GM18868 (cell line): ENCODE data around the gene PTPRH.

Experiments
- ATAC-seq: cut with Tn5 transposase; IDR thresholded peaks from one replicate; pipeline ENCODE4 v1.9.1; 2021; ENCODE audit warnings: mild to moderate bottlenecking, moderate library complexity; ENCODE audit not compliant: unreplicated experiment

Gene PTPRH

DNA sequence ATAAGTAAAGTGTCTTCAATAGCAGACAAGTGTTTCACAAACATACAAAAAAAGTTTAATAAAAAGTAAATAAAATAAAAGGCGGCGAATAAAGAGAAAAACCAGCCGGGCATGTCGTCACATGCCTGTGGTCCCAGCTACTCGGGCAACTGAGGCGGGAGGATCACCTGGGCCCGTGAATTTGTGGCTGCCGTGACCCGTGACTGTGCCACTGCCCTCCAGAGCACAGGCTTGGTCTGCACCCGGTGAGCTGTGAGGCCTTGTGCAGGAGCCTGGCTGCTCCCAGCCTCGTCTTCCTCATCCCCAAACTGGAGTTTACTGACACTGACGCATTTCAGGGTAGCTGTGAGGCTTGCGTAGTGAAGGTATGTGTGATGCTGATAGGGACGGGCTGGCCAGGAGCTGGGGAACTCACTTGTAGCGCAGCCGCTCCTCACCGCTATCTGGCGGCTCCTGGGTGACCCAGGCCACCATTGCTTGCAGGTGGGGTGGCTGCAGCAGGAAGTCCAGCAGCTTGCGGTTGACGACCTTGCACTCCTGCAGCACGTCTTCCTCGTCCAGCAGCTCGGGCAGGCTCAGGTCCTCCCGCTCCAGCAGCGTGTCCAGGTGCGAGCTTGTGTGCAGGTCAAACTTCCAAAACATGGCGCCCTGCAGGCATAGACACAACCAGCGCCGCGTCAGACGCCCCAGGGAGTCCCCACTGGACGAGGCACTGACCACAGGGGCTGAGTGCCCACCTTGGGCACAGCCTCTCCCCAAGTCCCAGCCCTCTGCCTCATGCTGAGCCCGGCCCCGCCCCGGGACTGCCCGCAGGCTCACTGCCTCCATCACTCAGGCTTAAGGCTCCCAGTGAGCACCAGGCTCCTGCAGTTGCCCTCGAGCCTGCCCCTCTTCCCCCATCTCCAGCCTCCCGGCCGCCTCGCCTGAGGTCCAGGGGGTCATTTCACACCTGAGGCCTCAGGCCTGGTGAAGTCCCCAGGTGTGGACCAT lies 37.5 kb upstream of the PTPRH start:
- ATAC-seq, result no peak

DNA sequence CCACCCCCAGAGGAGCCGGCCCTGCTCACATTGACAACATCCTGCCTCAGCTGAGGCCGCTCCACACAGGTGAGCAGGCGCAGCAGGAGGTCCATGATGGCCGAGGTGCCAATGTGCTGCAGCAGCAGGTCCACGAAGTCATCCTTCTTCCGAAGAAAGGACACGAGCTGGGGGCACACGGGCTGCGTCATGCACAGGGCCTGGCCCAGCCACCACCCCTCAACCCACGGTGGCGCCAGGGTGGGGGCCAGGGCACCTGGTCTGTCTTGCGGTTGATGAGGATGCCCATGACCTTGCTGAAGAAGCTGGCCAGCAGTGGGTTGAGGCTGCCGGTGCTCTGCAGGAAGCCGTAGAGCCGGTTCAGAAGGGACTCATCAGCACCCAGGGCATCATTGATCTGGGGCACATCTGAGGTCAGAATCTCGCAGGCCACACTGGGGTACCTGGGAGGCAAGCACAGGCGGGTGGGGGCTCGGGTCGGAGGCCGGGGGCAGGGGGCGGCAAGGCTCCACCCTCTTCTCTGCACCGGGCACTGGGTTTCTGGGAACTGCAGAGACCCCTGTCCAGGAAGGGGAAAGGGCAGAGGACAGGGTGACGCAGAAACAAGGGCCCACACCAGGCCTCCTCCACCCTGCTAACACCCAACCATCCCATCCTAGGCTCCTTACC lies 36.1 kb upstream of the PTPRH start:
- ATAC-seq, result no peak

DNA sequence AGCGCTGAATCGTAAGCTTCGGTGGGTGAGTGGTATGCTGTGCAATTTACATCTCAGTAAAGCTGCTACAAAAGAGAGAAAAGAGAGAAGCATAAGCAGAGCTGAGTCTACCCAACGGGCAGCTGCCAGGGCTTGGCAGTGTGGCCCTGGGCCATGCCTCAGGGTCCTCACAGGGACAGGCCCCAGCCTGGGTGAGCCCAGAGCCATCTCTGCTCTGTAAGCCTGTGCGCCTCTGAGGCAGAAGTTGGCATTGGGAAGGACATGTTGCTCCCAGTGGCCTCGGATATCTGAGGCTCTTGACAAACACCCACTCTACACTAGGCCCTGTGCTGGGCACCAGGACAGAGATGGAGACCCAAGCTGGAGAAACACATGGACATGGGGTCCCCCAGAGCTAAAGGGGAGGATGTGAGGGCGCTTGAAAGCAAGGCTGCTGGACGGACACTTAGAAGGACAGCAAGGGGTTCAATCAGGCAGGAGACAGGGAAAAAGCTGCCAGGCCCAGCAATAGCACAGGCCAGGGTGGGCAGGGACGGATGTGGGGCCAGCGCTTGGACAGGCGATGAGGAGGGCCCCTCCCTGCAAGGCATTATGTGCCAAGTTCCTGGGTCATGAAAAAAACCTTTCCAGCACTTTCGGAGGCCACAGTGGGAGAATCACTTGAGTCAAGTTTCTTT lies 34.8 kb upstream of the PTPRH start:
- ATAC-seq, result no peak

DNA sequence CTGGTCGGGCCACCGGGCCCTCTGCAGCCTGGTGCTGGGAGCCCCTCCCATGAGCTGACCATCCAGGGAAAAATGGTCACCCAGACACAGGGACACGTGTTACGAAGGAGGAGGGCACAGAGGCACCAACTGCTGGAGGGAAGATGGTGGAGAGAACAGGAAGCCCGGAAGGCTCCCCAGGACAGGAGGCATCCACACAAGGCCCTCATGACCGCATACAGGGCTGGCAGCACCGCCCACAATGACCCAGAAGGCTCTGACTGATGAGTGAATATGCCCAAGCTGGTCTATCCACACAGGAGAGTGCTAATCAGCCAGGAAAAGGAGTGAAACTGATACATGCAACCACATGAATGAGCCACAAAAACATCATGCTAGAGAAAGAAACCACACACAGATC lies 33.2 kb upstream of the PTPRH start:
- ATAC-seq, result no peak

- no peak for ATAC-seq
These were observed 32.7 kb upstream of the PTPRH start for GRCh38 chr19:55241935-55242464.

DNA sequence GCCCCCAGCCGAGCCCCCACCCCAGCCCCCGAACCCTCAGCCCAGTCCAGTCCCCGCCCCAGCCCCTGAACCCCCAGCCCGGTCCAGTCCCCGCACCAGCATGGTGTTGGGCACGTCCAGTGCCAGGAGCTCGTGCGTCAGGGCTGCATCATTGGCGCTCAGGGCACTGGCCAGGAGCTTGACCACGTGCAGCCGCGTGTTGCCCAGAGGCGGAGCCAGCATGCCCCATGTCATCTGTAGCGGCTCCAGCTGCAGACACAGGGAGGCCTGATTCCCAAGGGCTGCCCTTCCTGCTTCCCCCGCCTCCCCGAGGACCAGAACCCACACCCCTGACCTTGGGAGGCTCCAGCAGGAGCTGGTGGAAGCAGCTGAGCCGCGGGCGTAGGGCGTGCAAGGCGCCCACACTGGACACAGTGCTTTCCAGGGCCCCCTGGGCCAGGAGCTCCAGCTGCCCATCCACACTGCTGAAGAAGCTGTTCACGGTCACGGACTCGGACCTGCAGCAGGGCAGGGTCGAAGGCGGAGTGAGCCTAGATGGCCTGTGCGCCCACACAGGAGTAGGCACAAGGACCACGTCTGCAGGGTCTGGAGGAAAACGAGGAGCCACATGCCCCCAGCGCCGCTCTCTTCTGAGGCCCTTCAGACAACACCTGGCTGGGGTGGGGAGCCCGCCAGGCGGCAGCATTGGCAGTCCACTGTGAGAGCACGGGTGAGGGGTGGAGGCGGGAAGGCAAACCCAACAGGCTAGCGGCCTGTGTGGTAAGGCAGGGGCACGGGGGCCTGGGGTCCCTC lies 32.0 kb upstream of the PTPRH start:
- ATAC-seq, result no peak

DNA sequence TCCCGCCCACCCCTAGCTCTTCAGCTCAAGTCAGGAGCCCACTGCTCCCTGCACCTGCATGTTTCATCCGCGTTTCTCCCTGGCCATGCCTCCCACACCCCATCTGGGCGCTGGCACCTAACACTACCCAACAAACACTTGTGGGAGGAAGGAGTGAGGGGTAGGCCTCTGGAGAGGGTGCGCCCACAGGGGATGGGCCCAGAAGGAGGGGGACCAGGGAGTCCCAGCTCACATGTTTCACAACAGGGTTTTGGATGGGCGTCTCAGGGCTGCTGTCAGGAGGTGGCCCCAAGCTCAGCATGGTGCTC lies 31.4 kb upstream of the PTPRH start:
- no peak for ATAC-seq

GRCh38 chr19:55239004-55239403 lies 29.7 kb upstream of the PTPRH start:
- ATAC-seq, result no peak

- no peak for ATAC-seq
These were observed 28.7 kb upstream of the PTPRH start for GRCh38 chr19:55238030-55238429.

- no peak for ATAC-seq
These were observed 23.7 kb upstream of the PTPRH start for GRCh38 chr19:55232986-55233385.

DNA sequence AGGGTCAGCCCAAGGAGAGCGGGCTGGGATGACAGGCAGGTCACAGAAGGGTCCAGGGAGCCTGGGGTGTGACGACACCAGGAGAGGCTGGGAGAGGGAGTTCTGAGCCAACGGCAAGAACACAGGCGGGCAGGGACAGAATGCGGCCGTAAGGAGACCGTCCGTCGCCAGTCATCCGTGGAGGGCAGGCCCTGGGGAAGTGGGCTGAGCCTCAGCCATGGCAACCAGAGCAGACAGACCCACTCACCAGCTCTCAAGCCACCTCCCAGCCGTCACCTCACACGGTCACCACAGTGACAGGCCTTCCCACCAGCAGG lies 22.9 kb upstream of the PTPRH start:
- no peak for ATAC-seq

DNA sequence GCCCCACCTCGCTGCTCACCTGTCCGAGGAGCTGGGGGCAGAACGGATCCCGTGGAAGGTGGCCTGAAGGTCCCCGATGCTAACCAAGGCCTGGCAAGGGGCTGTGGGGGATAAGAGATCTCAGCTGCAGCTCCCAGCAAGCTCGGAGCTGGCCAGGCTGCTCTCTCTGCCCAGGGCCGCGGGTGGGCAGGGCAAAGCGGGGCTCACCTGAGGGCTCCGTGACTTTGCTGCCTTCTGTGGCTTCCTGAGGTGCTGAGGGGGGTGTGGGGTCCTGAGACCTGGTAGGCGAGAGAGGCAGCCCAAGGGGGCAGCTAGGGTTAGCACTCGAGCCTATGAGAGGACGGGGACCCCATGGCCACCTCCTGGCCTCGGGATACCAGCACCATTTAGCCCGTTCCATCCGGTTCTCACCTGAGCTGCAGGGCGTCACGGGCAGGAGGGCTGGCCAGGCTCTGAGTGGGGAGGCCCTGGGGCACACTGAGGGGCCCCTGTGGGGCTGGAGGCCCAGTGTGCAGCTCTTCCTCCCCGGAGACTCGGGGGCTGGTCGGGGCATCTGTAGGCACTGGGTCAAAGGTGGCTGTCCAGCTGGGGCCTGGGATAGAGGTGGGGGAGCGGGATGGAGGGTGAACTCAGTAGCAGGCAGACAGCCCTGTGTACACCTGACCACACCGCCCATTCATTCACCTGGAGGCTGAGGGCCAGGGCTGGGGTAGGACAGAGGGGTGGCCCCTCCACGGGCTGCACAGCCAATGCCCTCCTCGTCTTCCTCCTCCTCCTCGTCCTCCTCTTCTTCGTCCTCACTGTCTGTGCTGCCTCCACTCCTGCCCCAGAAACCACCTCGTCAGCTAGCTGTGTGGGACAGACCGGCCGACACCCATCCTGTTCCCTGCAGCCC lies 22.3 kb upstream of the PTPRH start:
- ATAC-seq, result no peak

- no peak for ATAC-seq
These were observed 21.5 kb upstream of the PTPRH start for GRCh38 chr19:55230780-55231179.

DNA sequence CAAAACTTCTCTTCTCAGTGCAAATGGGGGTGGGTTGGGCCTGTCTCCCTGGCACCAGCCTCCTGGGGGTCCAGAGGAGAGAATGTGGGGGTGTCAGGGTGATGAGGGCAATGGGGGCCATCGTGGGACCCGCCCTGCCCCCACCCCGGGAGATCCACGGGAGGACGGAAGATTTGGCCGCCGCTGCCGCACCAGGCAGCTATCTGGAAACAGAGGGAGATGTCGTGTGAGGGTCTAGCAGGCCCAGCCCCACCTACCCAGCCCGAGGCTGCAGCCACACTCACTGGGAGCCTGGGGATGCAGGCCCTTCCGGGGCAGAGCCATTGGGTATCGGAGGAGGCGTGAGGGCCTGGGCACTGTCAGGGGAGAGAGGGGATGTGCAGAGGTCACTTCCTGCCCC lies 21.0 kb upstream of the PTPRH start:
- ATAC-seq, result no peak

GRCh38 chr19:55229789-55230182 lies 20.5 kb upstream of the PTPRH start:
- ATAC-seq, result no peak

- ATAC-seq, result no peak
These were observed 20.0 kb upstream of the PTPRH start for GRCh38 chr19:55229145-55229788.

GRCh38 chr19:55228403-55229031 lies 19.2 kb upstream of the PTPRH start, which contains the start of gene TMEM86B:
Gene TMEM86B, minus strand, starts transcription at chr19:55228763. Its CDS starts 22 bp downstream, at chr19:55228741.
- ATAC-seq, result no peak

DNA sequence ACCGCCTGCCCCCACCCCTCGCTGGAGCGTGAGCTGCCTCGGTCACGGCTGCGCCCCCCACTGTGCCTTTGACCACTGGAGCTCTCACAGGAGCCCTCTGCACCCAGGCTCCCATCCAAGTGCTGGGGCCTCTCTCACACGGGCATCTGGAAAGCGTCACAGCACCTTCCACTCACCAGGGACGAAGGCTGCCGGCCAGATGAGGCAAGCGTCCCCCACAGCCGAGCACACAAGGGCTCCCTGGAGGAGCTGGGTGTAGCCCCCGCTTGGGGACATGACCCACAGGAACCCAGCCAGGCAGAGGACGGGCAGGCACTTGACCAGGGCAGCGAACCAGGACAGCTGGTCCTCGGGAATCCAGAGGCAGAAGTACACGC lies 18.7 kb upstream of the PTPRH start:
- no peak for ATAC-seq
